ENCODE data around the gene CACNA2D3.

CACNA2D3 gene

DNA sequence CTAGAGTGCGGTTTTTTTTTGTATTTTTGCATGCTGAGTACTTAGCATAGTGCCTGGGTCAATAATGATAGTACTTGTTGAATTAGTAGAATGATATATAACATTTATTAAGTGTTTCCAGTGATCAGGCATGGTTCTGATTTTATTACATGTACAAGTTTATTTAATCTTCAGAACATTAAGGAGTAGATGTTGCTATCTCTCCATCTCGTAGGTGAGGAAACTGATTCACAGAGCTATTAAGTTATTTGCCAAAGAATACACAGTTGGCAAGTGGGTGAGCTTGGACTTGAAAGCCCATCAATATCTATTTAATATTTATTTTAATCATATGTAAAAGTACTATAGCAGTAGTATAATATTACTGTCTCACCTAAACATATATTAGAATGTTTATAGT is 219.5 kb downstream of the CACNA2D3 start:
- no peak for DNase-seq (ENCODE audit: low read depth)
- H3K4me3 ChIP-seq (ENCODE audit: control insufficient read depth, low read depth, low read length) = no peak overlapping the region
- TF ChIP-seq, protein P1, sequence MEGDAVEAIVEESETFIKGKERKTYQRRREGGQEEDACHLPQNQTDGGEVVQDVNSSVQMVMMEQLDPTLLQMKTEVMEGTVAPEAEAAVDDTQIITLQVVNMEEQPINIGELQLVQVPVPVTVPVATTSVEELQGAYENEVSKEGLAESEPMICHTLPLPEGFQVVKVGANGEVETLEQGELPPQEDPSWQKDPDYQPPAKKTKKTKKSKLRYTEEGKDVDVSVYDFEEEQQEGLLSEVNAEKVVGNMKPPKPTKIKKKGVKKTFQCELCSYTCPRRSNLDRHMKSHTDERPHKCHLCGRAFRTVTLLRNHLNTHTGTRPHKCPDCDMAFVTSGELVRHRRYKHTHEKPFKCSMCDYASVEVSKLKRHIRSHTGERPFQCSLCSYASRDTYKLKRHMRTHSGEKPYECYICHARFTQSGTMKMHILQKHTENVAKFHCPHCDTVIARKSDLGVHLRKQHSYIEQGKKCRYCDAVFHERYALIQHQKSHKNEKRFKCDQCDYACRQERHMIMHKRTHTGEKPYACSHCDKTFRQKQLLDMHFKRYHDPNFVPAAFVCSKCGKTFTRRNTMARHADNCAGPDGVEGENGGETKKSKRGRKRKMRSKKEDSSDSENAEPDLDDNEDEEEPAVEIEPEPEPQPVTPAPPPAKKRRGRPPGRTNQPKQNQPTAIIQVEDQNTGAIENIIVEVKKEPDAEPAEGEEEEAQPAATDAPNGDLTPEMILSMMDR (IDR thresholded peaks at IDR 0.05; ENCODE audit: control insufficient read depth, insufficient read depth, low read depth, low read length, missing control alignments) = no peak

DNA sequence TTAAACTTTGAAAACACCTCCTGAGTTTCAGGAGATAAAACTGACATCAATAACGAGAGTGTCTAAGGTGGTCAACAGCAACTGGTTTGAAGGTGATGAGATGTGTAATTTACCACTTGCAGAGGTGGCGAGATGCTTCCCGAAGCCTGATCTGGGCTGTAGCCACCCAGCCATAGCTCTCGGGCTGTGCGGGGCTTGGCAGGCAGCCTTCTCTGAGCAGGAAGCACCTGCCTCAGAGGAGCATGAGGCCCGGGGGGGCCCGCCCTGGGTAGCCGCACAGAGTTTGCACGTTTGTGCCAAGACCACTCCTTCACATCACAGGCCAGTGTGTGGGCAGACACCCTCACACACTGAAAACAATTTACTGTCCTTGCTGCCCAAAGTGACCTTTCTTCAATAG is 220.3 kb downstream of the CACNA2D3 start:
- DNase-seq (ENCODE audit: low read depth) = no peak
- TF ChIP-seq, protein P1 (IDR thresholded peaks at IDR 0.05; ENCODE audit: control insufficient read depth, insufficient read depth, low read depth, low read length, missing control alignments) = no peak
- no peak overlapping the region for H3K4me3 ChIP-seq (ENCODE audit: control insufficient read depth, low read depth, low read length)

GRCh38 chr3:54343495-54343894 is 221.1 kb downstream of the CACNA2D3 start:
- TF ChIP-seq, protein P1 (IDR thresholded peaks at IDR 0.05; ENCODE audit: control insufficient read depth, insufficient read depth, low read depth, low read length, missing control alignments) = no peak
- H3K4me3 ChIP-seq (ENCODE audit: control insufficient read depth, low read depth, low read length) = no peak overlapping the region
- no peak for DNase-seq (ENCODE audit: low read depth)

GRCh38 chr3:54344601-54345231 is 222.4 kb downstream of the CACNA2D3 start:
- DNase-seq (ENCODE audit: low read depth) = no peak
- TF ChIP-seq, protein P1 (IDR thresholded peaks at IDR 0.05; ENCODE audit: control insufficient read depth, insufficient read depth, low read depth, low read length, missing control alignments) = no peak
- no peak overlapping the region for H3K4me3 ChIP-seq (ENCODE audit: control insufficient read depth, low read depth, low read length)

DNA sequence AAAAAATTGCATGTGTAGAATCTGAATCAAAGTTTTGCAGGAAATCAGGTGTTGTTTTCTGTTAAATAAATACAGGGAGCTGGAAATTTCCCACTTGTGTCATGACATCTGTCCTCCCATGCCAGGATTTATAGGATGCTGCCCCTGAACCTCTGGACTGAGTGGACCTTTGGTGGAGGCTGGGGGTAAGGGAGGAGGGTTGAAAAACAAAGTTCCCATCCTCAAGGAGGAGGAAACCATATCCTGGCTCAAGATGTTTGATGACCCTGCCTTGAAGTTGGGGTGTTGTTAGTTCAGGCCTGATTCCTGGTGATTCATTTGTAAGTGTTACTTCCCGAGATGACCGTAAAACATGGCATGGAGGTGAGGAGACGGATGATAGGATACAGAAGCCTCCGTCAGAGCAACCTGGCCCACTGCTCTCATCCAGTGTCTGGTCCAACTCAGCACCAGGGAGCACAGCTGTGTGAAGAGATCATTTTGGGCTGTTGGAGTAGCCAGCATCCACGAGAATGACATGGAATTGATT is 223.6 kb downstream of the CACNA2D3 start:
- H3K4me3 ChIP-seq (ENCODE audit: control insufficient read depth, low read depth, low read length) = no peak overlapping the region
- TF ChIP-seq, protein P1 (IDR thresholded peaks at IDR 0.05; ENCODE audit: control insufficient read depth, insufficient read depth, low read depth, low read length, missing control alignments) = no peak
- DNase-seq (ENCODE audit: low read depth) = no peak

DNA sequence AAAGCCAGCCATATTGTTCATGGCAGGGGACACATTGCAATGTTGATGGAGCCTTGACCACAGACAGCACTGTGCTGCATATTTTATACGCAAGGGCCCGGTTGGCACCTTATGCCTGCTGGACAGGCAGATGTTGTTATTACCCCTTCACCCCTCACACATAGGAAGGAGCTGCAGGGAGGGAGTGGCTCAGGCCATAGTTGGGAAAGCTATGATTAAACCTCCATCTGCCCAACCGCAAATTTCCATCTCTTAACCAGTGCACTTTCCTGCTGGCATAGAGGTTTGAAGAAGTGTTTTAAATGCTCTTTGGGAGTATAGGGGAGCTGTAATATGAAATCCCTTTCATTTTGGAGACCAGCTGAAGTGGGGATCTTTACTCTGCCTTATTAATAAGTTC is 224.7 kb downstream of the CACNA2D3 start:
- TF ChIP-seq, protein P1 (IDR thresholded peaks at IDR 0.05; ENCODE audit: control insufficient read depth, insufficient read depth, low read depth, low read length, missing control alignments) = no peak
- DNase-seq (ENCODE audit: low read depth) = no peak
- no peak overlapping the region for H3K4me3 ChIP-seq (ENCODE audit: control insufficient read depth, low read depth, low read length)

Measured in AG09309 (cell line).